GM12878 (cell line): Measurements from ENCODE around the gene CRKL. TPM values are rescaled to one million over a fixed set of nuclear protein-coding genes. Genes with fewer than 3 reads are reported as not detected.

Experiments
- ATAC-seq: fragments of 200-7000 bp; cut with Tn5 transposase; 3 replicates; pipeline ENCODE4 v1.9.1; 2020; ENCODE audit warnings: mild to moderate bottlenecking, moderate library complexity
- BruUV-seq: library from RNA; stranded (reverse); fragments of 400-500 nt; replicated peaks from 2 replicates; lab custom pipeline; 2021; lab: Mats Ljungman, UMichigan
- CTCF ChIA-PET: fragments of 300-600 bp; sonication (Branson Sonifier 250); formaldehyde crosslinking; extraction: SDS; loops from one replicate; lab custom pipeline; 2021; ENCODE audit warnings: inconsistent platforms; lab: Yijun Ruan, JAX
- POLR2A ChIA-PET: fragments of 350-600 bp; formaldehyde crosslinking; extraction: SDS; loops from one replicate; lab custom pipeline; 2021; ENCODE audit warnings: inconsistent platforms; lab: Charles Lee
- RAD21 ChIA-PET: fragments of 300-600 bp; sonication (Branson Sonifier 250); formaldehyde crosslinking; loops from one replicate; lab custom pipeline; 2023; ENCODE audit warnings: antibody characterized with exemption; ENCODE audit not compliant: unreplicated experiment; lab: Charles Lee
- SMC1A ChIA-PET: fragments of 300-600 bp; sonication (Branson Sonifier 250); formaldehyde crosslinking; loops from one replicate; lab custom pipeline; 2023; ENCODE audit not compliant: unreplicated experiment, uncharacterized antibody; lab: Charles Lee
- DNase-seq: peaks from one replicate; pipeline ENCODE4 v3.0.0-alpha.2; 2011; ENCODE audit warnings: low read depth, low spot score
- FAIRE-seq: peaks from 3 replicates; lab custom pipeline; 2011; peaks lifted over from hg19 to GRCh38; lab: Jason Lieb, UNC
- H2AFZ ChIP-seq: 2 replicates; pipeline ENCODE4 v1.6.0; 2011; ENCODE audit warnings: low read depth, low read length, control low read depth; ENCODE audit not compliant: control insufficient read depth
- H3K27ac ChIP-seq: 2 replicates; pipeline ENCODE4 v1.5.1; 2011; ENCODE audit warnings: control low read depth; ENCODE audit not compliant: control insufficient read depth, insufficient read depth
- H3K27me3 ChIP-seq, 2 experiments: replicated peaks in 1 of 2; 2 replicates each; pipeline versions ENCODE4 v1.6.0 to v1.6.1; 2011; ENCODE audit warnings: low read length in 1 of 2; ENCODE audit not compliant: control insufficient read depth in 2 of 2, insufficient read depth in 2 of 2
- H3K36me3 ChIP-seq, 2 experiments: 2 replicates each; pipeline ENCODE4 v1.5.1; 2011; ENCODE audit warnings: low read length in 1 of 2; ENCODE audit not compliant: control insufficient read depth in 2 of 2, insufficient read depth in 2 of 2
- H3K4me1 ChIP-seq: 2 replicates; pipeline ENCODE4 v1.6.1; 2011; ENCODE audit warnings: mild to moderate bottlenecking, low read length, moderate library complexity, mixed read lengths; ENCODE audit not compliant: control insufficient read depth, insufficient read depth
- H3K4me2 ChIP-seq: 2 replicates; pipeline ENCODE4 v1.6.0; 2011; ENCODE audit warnings: control low read depth; ENCODE audit not compliant: control insufficient read depth, insufficient read depth
- H3K4me3 ChIP-seq: fragments of 200-600 bp; sonication (generic); 2 replicates; pipeline ENCODE4 v1.5.1; 2016
- H3K79me2 ChIP-seq: 2 replicates; pipeline ENCODE4 v1.6.0; 2011; ENCODE audit warnings: low read length; ENCODE audit not compliant: control insufficient read depth, insufficient read depth
- H3K9ac ChIP-seq: 2 replicates; pipeline ENCODE4 v1.8.0; 2011; ENCODE audit warnings: low read length, control low read depth, mixed read lengths; ENCODE audit not compliant: control insufficient read depth, insufficient read depth
- H3K9me3 ChIP-seq: replicated peaks from 3 replicates; pipeline ENCODE4 v1.5.1; 2011; ENCODE audit warnings: mild to moderate bottlenecking, low read length; ENCODE audit not compliant: control insufficient read depth, insufficient read depth
- H4K20me1 ChIP-seq: 2 replicates; pipeline ENCODE4 v1.6.0; 2011; ENCODE audit not compliant: control insufficient read depth, insufficient read depth
- CREB1 ChIP-seq: IDR thresholded peaks from 2 replicates; pipeline ENCODE4 v1.6.1; 2012; ENCODE audit warnings: low read depth, mild to moderate bottlenecking, inconsistent platforms
- ETV6 ChIP-seq, 2 experiments: fragments of 450-650 bp in 1 of 2; IDR thresholded peaks in 1 of 2; conservative IDR thresholded peaks in 1 of 2; 2 replicates each; pipeline ENCODE4 v1.6.1; 2014; ENCODE audit warnings: antibody characterized with exemption in 1 of 2, borderline replicate concordance in 1 of 2, low read depth in 1 of 2, mild to moderate bottlenecking in 1 of 2, moderate library complexity in 1 of 2
- GABPA ChIP-seq: IDR thresholded peaks from 2 replicates; pipeline ENCODE4 v1.6.1; 2014; ENCODE audit warnings: antibody characterized with exemption, low read depth, mild to moderate bottlenecking, inconsistent platforms
- LARP7 ChIP-seq: fragments of 450-650 bp; IDR thresholded peaks from 2 replicates; pipeline ENCODE4 v1.6.1; 2017; ENCODE audit warnings: mild to moderate bottlenecking
- NFIC ChIP-seq: IDR thresholded peaks from 2 replicates; pipeline ENCODE4 v1.6.1; 2012; ENCODE audit warnings: low read depth, mild to moderate bottlenecking, inconsistent platforms, low read length, moderate library complexity
- POLR2A ChIP-seq: IDR thresholded peaks from 2 replicates; pipeline ENCODE4 v1.6.1; 2011; ENCODE audit warnings: low read depth, mild to moderate bottlenecking, low read length
- POLR2AphosphoS2 ChIP-seq: IDR thresholded peaks from 2 replicates; pipeline ENCODE4 v1.6.1; 2011; ENCODE audit warnings: low read depth, mild to moderate bottlenecking, low read length, improper control_type of control experiment, moderate library complexity
- POLR2AphosphoS5 ChIP-seq: IDR thresholded peaks from 2 replicates; pipeline ENCODE4 v1.6.1; 2011; ENCODE audit warnings: mild to moderate bottlenecking, low read length, inconsistent platforms
- RAD21 ChIP-seq: IDR thresholded peaks from 2 replicates; pipeline ENCODE4 v1.6.1; 2011; ENCODE audit warnings: mild to moderate bottlenecking, low read depth, low read length, moderate library complexity; ENCODE audit not compliant: insufficient read depth
- SMARCA5 ChIP-seq: fragments of 450-650 bp; IDR thresholded peaks from 2 replicates; pipeline ENCODE4 v1.6.1; 2017; ENCODE audit warnings: mild to moderate bottlenecking
- TARDBP ChIP-seq: IDR thresholded peaks from 2 replicates; pipeline ENCODE4 v1.6.1; 2016; ENCODE audit warnings: borderline replicate concordance
- WGBS: methylation state at CpG from one replicate; pipeline ENCODE4 v1.1.6; 2016; ENCODE audit warnings: low lambda C conversion rate; ENCODE audit not compliant: insufficient replicate concordance, insufficient coverage; ENCODE audit errors: missing lambda C conversion rate; 5-methylcytosine and 5-hydroxymethylcytosine counted together
- in situ Hi-C: fragments of 300-500 bp; cut with MboI; formaldehyde crosslinking; loops from 9 replicates; pipeline ENCODE4 v1.14.3; 2018; ENCODE audit warnings: mixed read lengths
- intact Hi-C: fragments of 100-400 bp; cut with micrococcal nuclease; formaldehyde crosslinking; loops from one replicate; pipeline ENCODE4 v1.14.2; 2022; ENCODE audit not compliant: unreplicated experiment
- polyA plus RNA-seq, 11 experiments: library from polyadenylated mRNA; depleted of rRNA in 4 of 11; unstranded in 6 of 11; stranded (reverse) in 5 of 11; fragments of >200 nt; fragmentation: Nextera tagmentation in 4 of 11; fragmentation: Illumina TruSeq in 1 of 11; extraction: Ambion mirVana in 4 of 11; extraction: Trizol in 1 of 11; gene quantifications; 1 replicate in 1 of 11; 2 replicates in 10 of 11; pipeline versions ENCODE4 v1.2.1 to v1.2.3, GENCODE V29; 2011 to 2016; ENCODE audit warnings: inconsistent platforms in 2 of 11, missing spikeins in 2 of 11, low read depth in 1 of 11
- total RNA-seq, 4 experiments: library from RNA; depleted of rRNA in 3 of 4; stranded (reverse); fragments of >200 nt in 3 of 4; fragmentation: Illumina TruSeq in 1 of 4; extraction: Trizol in 1 of 4; gene quantifications; 2 replicates each; pipeline versions ENCODE4 v1.2.1 to v1.2.3, GENCODE V29; 2013 to 2021
- TF ChIP-seq, protein P1 (sequence below): fragments of 450-650 bp; IDR thresholded peaks from 2 replicates; pipeline ENCODE4 v1.6.1; 2017; ENCODE audit warnings: mild to moderate bottlenecking, moderate library complexity
- TF ChIP-seq, protein P2 (sequence below): fragments of 450-650 bp; IDR thresholded peaks from 2 replicates; pipeline ENCODE4 v1.6.1; 2017; ENCODE audit warnings: mild to moderate bottlenecking, low read depth, inconsistent platforms; ENCODE audit not compliant: poor library complexity, severe bottlenecking

CRKL gene
- total and polyA plus RNA-seq, 10 of the 15 experiments (the other 5 are each of a cell fraction or from before 2014, with no cell fraction given): 12.6 to 61.2 (median 32.7) TPM

DNA sequence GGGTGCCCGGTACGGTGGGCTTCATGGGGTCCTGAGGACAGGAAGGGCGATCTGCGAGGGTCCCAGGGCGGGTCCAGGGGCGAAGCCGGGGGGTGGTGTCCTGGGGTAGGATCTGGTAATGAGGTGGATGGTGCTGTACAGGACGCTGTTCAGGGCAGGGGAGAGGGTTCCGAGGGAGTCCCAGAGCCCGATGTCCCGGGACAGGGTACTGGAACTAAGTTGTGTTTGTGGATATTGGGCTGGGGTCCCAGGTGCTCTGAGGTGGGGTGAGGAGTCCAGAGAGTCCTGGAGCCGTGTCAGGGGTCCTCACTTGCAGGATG, 65.3 kb downstream of the CRKL start:
- Histone ChIP-seq H3K9ac (peak overlapping the region; percentile 95), H2AFZ (peak overlapping the region; percentile 99), H3K27me3 (no peaks in the 10 kb centered on the region), H3K79me2 (peaks cover 16% of the 10 kb centered on the region), H3K4me2 (peak overlapping the region; percentile 97), H3K36me3 (no peaks in the 10 kb centered on the region), H4K20me1 (no peaks in the 10 kb centered on the region), H3K27ac (peak overlapping the region; percentile 82), H3K4me1 (peaks cover 10% of the 10 kb centered on the region; the same call in 1 of the 2 replicates), H3K4me3 (peak overlapping the region; percentile 94), H3K9me3 (peaks cover 6% of the 10 kb centered on the region; the same call in 2 of the 3 replicates)
- no TSS peak for BruUV-seq
- no peak for DNase-seq
- POLR2A ChIA-PET: interaction anchor here (0.6 to 1.9 kb wide), 3 partner anchors 9 to 96 kb away, joined by 3 to 9 read pairs (median 5); partner anchors contain the start of gene THAP7
- SMC1A ChIA-PET: no interaction called here
- in situ Hi-C loops (no loop called here), intact Hi-C loops (no loop called here)
- WGBS: 1% methylated on average over 12 of the region's 12 CpGs
- RAD21 ChIA-PET: interaction anchor here (0.9 to 1.8 kb wide), 6 partner anchors 11 to 117 kb away, joined by 3 to 7 read pairs (median 4); partner anchors contain the start of gene THAP7
- FAIRE-seq: no peak
- CTCF ChIA-PET: interaction anchor here (0.6 to 1.8 kb wide), 11 partner anchors 9 to 488 kb away, joined by 3 to 11 read pairs (median 3); partner anchors contain the start of genes PI4KA, SNAP29 and THAP7
- peak; percentile 49 for ATAC-seq
- TF ChIP-seq POLR2AphosphoS5 (no peak), NFIC (no peak), POLR2AphosphoS2 (no peak), LARP7 (no peak), RAD21 (no peak), ETV6 (conservative IDR thresholded peaks at IDR 0.05 in 1 of 2, IDR thresholded peaks at IDR 0.05 in 1 of 2; ENCODE audit: borderline replicate concordance in 1 of 2, low read depth in 1 of 2) (no peak), POLR2A (no peak), TARDBP (no peak), SMARCA5 (no peak), GABPA (no peak), CREB1 (no peak)
- TF ChIP-seq, protein P1, sequence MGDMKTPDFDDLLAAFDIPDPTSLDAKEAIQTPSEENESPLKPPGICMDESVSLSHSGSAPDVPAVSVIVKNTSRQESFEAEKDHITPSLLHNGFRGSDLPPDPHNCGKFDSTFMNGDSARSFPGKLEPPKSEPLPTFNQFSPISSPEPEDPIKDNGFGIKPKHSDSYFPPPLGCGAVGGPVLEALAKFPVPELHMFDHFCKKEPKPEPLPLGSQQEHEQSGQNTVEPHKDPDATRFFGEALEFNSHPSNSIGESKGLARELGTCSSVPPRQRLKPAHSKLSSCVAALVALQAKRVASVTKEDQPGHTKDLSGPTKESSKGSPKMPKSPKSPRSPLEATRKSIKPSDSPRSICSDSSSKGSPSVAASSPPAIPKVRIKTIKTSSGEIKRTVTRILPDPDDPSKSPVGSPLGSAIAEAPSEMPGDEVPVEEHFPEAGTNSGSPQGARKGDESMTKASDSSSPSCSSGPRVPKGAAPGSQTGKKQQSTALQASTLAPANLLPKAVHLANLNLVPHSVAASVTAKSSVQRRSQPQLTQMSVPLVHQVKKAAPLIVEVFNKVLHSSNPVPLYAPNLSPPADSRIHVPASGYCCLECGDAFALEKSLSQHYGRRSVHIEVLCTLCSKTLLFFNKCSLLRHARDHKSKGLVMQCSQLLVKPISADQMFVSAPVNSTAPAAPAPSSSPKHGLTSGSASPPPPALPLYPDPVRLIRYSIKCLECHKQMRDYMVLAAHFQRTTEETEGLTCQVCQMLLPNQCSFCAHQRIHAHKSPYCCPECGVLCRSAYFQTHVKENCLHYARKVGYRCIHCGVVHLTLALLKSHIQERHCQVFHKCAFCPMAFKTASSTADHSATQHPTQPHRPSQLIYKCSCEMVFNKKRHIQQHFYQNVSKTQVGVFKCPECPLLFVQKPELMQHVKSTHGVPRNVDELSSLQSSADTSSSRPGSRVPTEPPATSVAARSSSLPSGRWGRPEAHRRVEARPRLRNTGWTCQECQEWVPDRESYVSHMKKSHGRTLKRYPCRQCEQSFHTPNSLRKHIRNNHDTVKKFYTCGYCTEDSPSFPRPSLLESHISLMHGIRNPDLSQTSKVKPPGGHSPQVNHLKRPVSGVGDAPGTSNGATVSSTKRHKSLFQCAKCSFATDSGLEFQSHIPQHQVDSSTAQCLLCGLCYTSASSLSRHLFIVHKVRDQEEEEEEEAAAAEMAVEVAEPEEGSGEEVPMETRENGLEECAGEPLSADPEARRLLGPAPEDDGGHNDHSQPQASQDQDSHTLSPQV: no peak
- TF ChIP-seq, protein P2, sequence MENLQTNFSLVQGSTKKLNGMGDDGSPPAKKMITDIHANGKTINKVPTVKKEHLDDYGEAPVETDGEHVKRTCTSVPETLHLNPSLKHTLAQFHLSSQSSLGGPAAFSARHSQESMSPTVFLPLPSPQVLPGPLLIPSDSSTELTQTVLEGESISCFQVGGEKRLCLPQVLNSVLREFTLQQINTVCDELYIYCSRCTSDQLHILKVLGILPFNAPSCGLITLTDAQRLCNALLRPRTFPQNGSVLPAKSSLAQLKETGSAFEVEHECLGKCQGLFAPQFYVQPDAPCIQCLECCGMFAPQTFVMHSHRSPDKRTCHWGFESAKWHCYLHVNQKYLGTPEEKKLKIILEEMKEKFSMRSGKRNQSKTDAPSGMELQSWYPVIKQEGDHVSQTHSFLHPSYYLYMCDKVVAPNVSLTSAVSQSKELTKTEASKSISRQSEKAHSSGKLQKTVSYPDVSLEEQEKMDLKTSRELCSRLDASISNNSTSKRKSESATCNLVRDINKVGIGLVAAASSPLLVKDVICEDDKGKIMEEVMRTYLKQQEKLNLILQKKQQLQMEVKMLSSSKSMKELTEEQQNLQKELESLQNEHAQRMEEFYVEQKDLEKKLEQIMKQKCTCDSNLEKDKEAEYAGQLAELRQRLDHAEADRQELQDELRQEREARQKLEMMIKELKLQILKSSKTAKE: no peak
